HG03139 (cell line): Measurements from ENCODE around the gene SMAD3.

Source experiments
- ATAC-seq: cut with Tn5 transposase; IDR thresholded peaks from one replicate; pipeline ENCODE4 v1.9.1; 2021; ENCODE audit not compliant: unreplicated experiment

The SMAD3 gene

DNA sequence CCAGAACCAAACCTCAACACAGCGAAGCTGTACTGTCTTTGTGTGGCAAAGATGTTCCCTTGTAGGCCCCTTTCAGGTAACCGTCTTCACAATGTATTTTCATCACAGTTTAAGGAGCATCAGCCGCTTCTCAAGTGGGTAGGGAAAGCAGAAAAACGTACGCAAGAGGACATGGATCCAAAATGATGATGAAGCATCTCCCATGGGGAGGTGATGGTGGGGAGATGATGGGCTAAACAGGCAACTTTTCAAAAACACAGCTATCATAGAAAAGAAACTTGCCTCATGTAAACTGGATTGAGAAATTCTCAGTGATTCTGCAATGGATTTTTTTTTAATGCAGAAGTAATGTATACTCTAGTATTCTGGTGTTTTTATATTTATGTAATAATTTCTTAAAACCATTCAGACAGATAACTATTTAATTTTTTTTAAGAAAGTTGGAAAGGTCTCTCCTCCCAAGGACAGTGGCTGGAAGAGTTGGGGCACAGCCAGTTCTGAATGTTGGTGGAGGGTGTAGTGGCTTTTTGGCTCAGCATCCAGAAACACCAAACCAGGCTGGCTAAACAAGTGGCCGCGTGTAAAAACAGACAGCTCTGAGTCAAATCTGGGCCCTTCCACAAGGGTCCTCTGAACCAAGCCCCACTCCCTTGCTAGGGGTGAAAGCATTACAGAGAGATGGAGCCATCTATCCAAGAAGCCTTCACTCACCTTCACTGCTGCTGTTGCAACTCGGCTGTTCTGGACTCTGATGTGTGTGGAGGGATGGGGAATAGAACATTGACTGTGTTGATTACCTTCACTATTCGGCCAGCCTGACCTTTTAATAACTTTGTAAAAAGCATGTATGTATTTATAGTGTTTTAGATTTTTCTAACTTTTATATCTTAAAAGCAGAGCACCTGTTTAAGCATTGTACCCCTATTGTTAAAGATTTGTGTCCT is 129.0 kb downstream of the SMAD3 start:
- ATAC-seq = no peak

DNA sequence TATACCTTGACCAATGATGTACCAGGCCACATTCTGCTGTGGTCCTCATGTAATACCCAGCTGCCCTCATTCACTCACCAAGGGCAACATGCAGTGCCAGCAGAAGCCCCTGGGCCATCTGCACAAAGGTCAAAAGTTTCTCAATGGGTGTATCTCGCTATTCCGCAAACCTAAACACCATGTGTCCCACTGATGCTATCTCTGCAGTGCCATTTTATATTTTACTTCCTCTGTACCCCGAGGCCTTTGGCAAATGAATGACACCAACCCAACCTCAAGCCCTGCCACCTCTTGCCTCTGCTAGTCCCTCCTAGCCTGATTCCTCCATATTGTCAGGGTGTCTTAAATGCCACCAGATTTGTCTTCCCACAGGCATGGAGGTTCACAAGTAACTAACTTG is 129.9 kb downstream of the SMAD3 start:
- ATAC-seq = no peak

DNA sequence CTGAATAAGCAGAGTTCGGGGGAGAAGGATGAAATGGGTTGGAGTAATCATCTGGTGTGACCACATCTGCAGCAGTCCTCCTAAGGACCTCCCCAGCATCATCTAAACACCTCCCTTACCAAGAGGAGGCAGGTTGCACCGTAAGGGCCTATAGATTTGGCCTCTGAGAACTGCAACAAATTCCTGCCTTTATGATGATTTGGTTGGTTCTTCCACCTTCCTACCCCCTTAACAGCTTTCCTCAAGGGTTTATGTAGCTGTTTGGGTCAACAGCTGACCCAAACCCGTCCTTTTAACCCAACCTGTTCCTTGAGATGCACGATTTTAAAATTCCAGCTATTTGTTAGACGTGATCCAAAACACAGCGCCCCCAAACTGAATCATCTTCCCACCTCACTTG is 130.8 kb downstream of the SMAD3 start:
- ATAC-seq = no peak

DNA sequence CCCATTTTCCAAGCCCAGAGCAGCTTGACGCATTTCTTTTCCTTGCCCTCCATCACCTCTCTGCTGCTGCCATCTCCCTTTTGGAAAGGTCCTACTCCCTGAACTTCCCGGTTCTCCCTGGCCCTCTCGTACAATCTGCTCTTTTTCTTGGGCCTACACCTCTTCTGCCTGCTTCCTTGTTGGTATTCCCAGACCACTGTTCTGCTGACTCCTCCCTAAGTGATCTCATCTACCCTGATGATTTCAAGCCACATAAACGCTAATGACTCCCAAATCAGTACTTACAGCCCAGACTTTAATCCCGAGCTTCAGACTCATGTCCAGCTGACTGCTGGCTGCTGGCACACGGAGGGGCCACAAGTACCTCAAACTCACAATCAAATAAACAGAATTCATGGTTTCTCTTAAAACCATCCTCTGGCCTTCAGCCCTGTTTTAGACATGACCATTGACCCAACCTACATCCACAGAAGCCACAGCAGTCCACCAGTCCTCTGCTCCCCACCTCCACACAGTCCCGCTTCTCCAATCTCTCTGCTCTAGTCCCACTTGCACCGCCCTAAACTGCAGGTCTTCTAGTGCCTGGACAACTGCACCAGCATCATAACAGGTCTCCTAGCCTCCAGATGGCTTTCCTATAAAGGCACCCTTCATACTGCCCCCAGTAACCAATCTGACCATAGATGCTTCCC is 131.4 kb downstream of the SMAD3 start:
- no peak for ATAC-seq

GRCh38 chr15:67197364-67197695 is 131.9 kb downstream of the SMAD3 start:
- no peak for ATAC-seq

- ATAC-seq = no peak
These were observed 132.9 kb downstream of the SMAD3 start for GRCh38 chr15:67198157-67198754.

DNA sequence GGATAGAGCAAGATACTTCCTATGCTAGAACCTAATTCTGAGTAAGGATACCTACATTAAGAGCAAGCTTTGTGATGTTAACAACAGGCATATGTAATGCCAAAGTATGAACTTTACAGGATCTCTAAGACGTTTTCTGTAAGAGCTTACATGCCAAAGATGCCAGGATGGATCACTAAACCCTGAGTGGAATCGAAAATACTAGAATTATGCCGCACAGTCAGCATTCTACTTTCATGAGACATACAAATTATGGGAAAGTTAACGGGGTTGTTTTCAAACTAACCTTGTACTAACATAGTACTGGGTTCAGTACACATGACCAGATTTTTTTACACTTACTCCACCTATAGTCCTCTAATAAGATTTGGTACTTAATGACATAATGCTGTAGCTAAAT is 134.0 kb downstream of the SMAD3 start:
- ATAC-seq = no peak

- ATAC-seq = no peak
These were observed 134.7 kb downstream of the SMAD3 start for GRCh38 chr15:67199881-67200763.

- ATAC-seq = no peak
These were observed 135.7 kb downstream of the SMAD3 start for GRCh38 chr15:67201136-67201535.

DNA sequence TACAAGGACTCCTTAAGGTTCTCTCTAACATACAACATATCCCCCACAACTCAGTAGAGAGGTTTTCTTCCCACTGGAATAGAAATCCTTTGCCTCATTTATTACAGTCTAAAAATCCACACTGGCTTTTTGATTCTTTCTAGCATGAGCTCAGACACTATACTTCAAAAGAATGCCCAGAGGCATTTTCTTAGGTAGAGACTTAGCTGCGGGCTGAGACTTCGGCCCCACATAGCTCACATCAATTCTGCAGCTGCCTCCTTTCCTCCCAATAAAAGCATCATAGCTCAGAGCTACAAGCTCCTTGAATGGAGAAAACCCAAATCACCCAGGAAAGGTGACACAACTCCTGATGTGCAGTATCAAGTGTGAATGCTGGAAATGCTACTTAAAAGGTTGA is 136.7 kb downstream of the SMAD3 start:
- ATAC-seq = no peak

DNA sequence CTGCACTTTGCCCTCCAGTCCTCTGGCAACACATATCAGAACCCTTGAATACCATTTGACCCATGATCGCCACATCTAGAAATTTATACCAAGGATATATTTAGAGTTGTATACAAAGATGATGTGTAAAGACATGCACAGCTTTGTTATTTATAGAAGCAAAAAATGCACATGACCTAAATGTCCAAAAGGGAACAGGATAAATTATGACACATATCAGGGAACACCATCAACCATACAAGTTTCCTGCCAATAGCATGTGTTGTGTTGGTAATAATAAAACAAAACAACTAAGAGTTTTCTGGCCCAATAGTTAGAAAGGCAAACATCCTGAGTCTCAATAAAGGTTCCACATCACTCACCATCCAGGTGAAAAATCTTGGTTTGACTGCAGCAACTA is 137.6 kb downstream of the SMAD3 start:
- ATAC-seq = no peak

DNA sequence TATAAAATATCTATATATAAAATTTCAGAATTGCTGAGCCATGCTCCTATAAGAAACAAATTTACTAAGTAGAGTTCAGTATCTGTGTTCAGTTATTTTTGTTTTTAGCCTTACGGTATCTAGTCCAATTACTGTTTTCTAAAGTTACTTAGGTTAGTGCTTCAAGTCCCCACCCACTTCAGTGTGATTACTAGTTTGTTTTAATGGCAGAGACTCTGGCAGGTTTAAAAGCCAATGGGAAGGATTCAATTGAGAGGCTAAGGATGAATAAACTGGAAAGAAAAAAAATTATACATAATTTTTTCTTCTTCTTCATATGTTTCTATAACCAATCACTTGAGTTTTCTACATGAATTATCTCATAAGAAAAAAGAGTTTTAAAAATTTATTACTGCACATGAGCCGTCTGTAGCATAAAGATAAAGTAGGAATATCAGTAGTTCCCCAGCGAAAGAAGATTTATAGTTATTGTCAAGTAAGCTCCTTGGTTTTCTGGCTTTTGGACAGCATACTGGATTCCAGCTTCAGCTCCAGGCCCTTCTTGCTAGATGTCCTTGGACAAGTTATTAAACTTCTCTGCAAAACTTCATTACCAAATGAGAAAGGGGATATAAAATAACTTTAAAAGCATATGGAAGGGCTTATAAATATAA is 142.3 kb downstream of the SMAD3 start:
- ATAC-seq = no peak

DNA sequence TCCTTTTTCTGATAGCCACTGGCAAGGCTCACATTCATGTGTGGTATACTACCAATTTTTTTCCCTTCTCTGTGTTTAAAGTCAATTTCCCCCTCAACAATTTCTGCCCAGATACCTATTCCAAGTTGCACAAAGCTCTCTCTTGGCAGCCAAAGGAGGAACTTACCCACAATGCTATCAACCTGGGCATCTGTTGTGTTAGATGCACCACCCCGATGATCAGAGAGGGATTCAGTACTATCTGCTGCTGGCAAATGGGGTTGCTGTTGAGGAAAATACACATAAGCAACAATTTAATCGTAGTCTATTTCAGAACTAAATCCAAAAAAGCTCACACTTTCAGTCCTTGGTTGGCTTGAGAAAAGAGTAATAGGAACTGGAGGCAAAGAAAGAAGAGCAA is 143.0 kb downstream of the SMAD3 start:
- ATAC-seq = no peak

DNA sequence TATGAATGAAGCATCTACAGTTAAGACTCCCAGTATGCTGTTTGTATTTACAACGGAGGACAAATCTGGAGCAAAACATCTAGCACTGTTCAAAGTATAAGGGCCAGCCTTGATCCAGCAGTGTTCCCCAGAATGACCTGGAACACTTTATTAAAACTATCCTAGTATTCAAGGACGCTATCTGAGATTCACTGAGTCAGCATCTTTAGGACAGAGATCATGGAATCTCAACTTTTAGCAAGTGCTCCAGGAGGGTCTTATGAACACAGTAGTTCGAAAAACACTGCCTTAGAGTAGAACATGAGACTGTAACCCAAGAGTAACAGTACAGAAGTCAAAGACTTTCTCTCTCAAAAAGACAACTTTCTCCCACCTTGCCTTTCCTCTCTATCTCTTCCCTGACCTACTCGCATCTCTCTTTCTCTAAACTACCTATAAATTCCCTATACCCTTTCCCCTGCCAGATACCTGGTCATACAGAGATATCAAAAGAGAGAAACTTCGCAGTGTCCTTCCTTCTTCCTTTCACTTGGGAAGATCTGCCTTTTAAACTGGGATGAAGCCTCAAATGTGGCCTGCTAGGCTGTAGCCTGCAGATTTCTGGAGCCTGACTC is 145.3 kb downstream of the SMAD3 start:
- ATAC-seq = no peak

- ATAC-seq = no peak
These were observed 147.4 kb downstream of the SMAD3 start for GRCh38 chr15:67212684-67213367.

GRCh38 chr15:67215102-67215501 is 149.7 kb downstream of the SMAD3 start:
- no peak for ATAC-seq

GRCh38 chr15:67216859-67217258 is 151.5 kb downstream of the SMAD3 start:
- no peak for ATAC-seq

GRCh38 chr15:67218428-67218827 is 153.0 kb downstream of the SMAD3 start:
- no peak for ATAC-seq

DNA sequence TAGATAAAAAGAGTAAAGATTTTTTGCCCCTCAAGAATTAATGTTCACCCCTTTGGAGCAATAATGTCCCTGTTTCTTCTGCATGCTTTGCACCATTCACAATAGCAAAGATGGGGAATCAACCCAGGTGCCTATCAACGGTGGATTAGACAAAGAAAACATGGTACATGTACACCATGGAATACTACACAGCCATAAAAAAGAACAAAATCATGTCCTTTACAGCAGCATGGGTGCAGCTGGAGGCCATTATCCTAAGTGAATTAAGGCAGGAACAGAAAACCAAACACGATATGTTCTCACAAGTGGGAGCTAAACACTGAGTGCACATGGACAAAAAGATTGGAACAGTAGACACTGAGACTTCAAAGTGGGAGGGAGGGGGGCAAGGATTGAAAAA is 153.9 kb downstream of the SMAD3 start:
- no peak for ATAC-seq

DNA sequence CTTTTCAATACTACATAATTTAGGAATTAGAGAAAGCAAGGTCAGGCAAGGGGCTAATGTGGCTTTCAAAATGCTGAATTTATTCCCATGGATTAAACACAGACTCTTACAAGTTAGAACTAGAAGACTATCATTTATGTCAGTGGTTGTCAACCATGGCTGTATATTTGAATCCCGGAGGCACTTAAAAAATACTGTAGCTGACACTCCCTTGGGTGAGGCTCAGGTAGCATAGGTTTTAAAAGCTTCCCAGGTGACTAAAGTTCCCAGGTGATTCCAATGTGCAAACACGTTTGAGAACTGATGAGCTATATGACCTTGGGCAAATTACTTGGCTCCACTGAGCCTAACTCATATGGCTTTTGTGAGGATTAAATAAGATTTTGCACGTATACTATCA is 159.5 kb downstream of the SMAD3 start:
- no peak for ATAC-seq
